ENCODE measurements around the gene SYCE1L. TPM values are rescaled to one million over a fixed set of nuclear protein-coding genes. Genes with fewer than 3 reads are reported as not detected.
A peak's percentile ranks its signal among the peaks of the same experiment; 100 is the strongest.

The SYCE1L gene
- total RNA-seq, 4 donors from 2014 or later = 3.9 TPM; not detected in 3

- Histone ChIP-seq H3K27me3 (no peaks in the 10 kb centered on the region), H3K36me3 (no peaks in the 10 kb centered on the region), H3K27ac (no peak overlapping the region), H3K4me3 (replicated peaks in 1 of 3) (no peak overlapping the region), H3K4me1 (peaks cover 0 to 11% of the 10 kb centered on the region in 2 donors), H3K9me3 (no peaks in the 10 kb centered on the region)
- 38 to 68% methylated on average over 3 of the region's 3 CpGs for WGBS, 2 donors
- DNase-seq = no peak
- no peak for TF ChIP-seq POLR2A (IDR thresholded peaks at IDR 0.05)
- TF ChIP-seq CTCF (IDR thresholded peaks at IDR 0.05) = no peak
- intact Hi-C loops (cut with DNase I) = no loop called here
Measured at GRCh38 chr16:77220427-77220826, 21.2 kb downstream of the SYCE1L start.

GRCh38 chr16:77221482-77221881 lies 22.3 kb downstream of the SYCE1L start:
- no peaks in the 10 kb centered on the region for H3K36me3 ChIP-seq
- no peak overlapping the region for H3K4me3 ChIP-seq (replicated peaks in 1 of 3)
- TF ChIP-seq CTCF (IDR thresholded peaks at IDR 0.05) (no peak), POLR2A (IDR thresholded peaks at IDR 0.05) (no peak)
- intact Hi-C loops (cut with DNase I) = no loop called here
- no peak for DNase-seq
- H3K27me3 ChIP-seq = no peaks in the 10 kb centered on the region
- H3K9me3 ChIP-seq = no peaks in the 10 kb centered on the region
- WGBS, 2 donors = 93 to 95% methylated on average over 4 of the region's 4 CpGs
- H3K4me1 ChIP-seq = peaks cover 0 to 11% of the 10 kb centered on the region in 2 donors
- H3K27ac ChIP-seq = no peak overlapping the region

GRCh38 chr16:77223184-77223583 lies 24.0 kb downstream of the SYCE1L start:
- H3K4me1 ChIP-seq = peaks cover 0 to 11% of the 10 kb centered on the region in 2 donors
- H3K4me3 ChIP-seq (replicated peaks in 1 of 3) = no peak overlapping the region
- WGBS, 2 donors = 64 to 75% methylated on average over 10 of the region's 10 CpGs
- H3K9me3 ChIP-seq = no peaks in the 10 kb centered on the region
- DNase-seq = no peak
- no peaks in the 10 kb centered on the region for H3K27me3 ChIP-seq
- no peak overlapping the region for H3K27ac ChIP-seq
- no peaks in the 10 kb centered on the region for H3K36me3 ChIP-seq
- intact Hi-C loops (cut with DNase I) = no loop called here
- TF ChIP-seq POLR2A (IDR thresholded peaks at IDR 0.05) (no peak), CTCF (IDR thresholded peaks at IDR 0.05) (peak in 1 of 6 experiments; percentile 4)

- H3K9me3 ChIP-seq = no peaks in the 10 kb centered on the region
- WGBS, 2 donors = 48 to 58% methylated on average over 3 of the region's 3 CpGs
- no peak overlapping the region for H3K4me3 ChIP-seq (replicated peaks in 1 of 3)
- H3K4me1 ChIP-seq = peaks cover 0 to 11% of the 10 kb centered on the region in 2 donors
- no peaks in the 10 kb centered on the region for H3K27me3 ChIP-seq
- peak overlapping the region in 1 of 3 donors; percentile 32 for H3K27ac ChIP-seq
- H3K36me3 ChIP-seq = no peaks in the 10 kb centered on the region
- no peak for DNase-seq
- intact Hi-C loops (cut with DNase I) = no loop called here
- no peak for TF ChIP-seq POLR2A (IDR thresholded peaks at IDR 0.05)
- no peak for TF ChIP-seq CTCF (IDR thresholded peaks at IDR 0.05)
Measured at GRCh38 chr16:77225182-77225581, 26.0 kb downstream of the SYCE1L start.

GRCh38 chr16:77227745-77228144 lies 28.5 kb downstream of the SYCE1L start:
- DNase-seq = no peak
- H3K36me3 ChIP-seq = no peaks in the 10 kb centered on the region
- H3K27me3 ChIP-seq = no peaks in the 10 kb centered on the region
- no peak overlapping the region for H3K4me3 ChIP-seq (replicated peaks in 1 of 3)
- no peak overlapping the region for H3K27ac ChIP-seq
- intact Hi-C loops (cut with DNase I) = no loop called here
- TF ChIP-seq POLR2A (IDR thresholded peaks at IDR 0.05) (no peak), CTCF (IDR thresholded peaks at IDR 0.05) (no peak)
- WGBS, 2 donors = 93 to 95% methylated on average over 5 of the region's 5 CpGs
- H3K4me1 ChIP-seq = peaks cover 0 to 11% of the 10 kb centered on the region in 2 donors
- H3K9me3 ChIP-seq = no peaks in the 10 kb centered on the region
